GM18505 (cell line): Measurements from ENCODE around the gene LRRC1.
A peak's percentile ranks its signal among the peaks of the same experiment; 100 is the strongest.

Experiments
- ATAC-seq: cut with Tn5 transposase; IDR thresholded peaks from one replicate; pipeline ENCODE4 v1.9.1; 2021; ENCODE audit not compliant: unreplicated experiment
- POLR2A ChIP-seq: IDR thresholded peaks from 4 replicates; pipeline ENCODE4 v1.6.1; 2011; ENCODE audit warnings: borderline replicate concordance; ENCODE audit not compliant: insufficient read depth, insufficient read length; ENCODE audit errors: extremely low read depth

The LRRC1 gene

DNA sequence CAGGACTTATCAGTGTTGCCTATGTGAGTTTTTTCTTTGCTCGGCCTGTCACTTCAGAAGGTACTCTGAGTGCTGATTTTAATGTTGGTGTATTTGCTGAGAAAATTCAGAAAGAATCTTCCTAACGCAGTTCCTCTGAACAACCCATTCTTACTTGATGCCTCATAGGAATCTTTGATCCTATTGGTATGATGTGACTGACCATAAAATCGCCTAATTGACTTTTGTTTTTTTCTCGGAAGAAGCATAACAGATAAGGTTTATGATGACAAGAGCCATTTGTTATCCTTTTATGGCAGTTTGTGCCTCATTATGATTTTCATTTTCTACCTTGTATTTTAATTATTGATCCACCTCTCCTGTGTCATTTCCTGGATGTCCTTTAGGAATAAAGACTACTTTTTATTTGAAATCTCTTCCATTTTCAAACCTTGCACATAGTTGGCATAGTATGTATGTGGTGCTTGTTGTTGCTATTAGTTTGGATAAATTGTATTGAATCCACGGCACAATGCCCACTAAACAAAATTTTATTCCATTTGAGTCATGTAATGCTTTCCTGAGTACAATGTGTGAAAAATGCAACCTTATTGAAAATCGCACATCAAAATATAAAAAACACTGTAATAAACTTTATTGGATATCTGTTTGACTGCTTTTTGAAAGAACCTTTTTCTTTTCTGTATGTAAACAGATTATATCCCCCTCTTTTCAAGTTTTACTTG, 37.3 kb downstream of the LRRC1 start:
- no peak for ATAC-seq
- TF ChIP-seq POLR2A: no peak

DNA sequence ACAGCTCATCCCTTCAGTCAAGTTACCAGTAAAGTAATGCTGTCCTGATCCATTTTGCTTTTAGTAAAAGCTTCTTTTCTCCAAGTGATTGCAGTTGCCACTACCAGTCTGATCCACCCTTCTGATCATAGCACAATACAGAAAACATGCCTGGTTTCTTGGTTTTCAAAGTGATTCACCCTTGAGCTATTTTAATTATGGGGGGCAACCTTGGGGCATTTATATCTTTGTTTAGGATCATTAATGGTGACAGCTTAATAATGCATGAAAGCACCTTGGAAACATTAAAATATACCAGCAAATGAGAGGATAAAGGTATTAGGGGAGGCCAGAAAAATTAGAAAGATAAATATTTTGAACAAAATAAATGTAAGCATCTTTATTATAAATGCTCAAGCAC, 38.4 kb downstream of the LRRC1 start:
- ATAC-seq: no peak
- no peak for TF ChIP-seq POLR2A

GRCh38 chr6:53834132-53834531, 39.3 kb downstream of the LRRC1 start:
- ATAC-seq: no peak
- no peak for TF ChIP-seq POLR2A

GRCh38 chr6:53837865-53838769, 43.3 kb downstream of the LRRC1 start:
- no peak for ATAC-seq
- TF ChIP-seq POLR2A: no peak

GRCh38 chr6:53840027-53840426, 45.2 kb downstream of the LRRC1 start:
- ATAC-seq: no peak
- no peak for TF ChIP-seq POLR2A

DNA sequence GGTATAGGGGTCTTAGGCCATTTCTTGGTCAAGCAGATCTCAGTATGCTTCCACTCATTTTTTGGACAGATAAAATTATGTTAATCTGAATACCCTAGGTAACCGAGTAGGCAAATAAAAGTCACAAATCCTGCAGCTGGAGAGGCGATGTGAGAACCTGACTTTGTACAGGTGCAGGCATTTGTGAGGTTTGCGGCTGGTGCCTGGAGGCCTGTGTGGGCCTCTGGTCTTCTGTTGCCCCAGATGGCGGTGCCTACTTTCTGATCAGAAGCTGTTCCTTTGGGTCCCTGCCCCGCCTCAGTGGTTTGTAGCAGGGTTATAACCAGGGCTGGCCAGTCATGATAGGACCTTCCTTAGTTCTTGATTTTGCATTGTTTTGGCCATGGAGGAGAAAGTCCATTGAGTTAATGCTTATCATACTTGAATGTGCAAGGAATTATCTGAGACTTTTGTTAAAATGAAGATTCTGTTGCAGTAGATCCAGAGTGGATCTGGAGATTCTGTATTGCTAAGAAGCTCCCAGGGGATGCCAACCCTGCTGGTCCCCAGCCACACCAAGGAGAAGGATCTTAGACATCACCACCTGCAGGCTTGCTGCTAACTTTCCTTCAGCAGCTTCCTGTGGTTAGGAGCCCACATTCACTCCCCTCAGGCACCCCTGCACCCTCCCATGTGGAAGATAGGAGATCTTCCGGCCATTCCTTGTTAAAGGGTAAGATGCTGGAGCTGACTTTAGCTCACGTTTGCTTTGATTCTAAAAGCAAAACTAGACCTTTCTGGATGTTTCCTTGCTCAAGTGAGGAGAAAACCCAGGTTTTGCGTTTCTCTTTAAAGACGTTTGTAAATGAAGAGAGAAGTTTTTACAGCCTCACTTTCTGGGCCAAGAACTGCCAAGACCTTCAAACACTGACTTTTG, 50.7 kb downstream of the LRRC1 start:
- no peak for ATAC-seq
- no peak for TF ChIP-seq POLR2A

GRCh38 chr6:53846250-53846649, 51.4 kb downstream of the LRRC1 start:
- no peak for ATAC-seq
- no peak for TF ChIP-seq POLR2A

DNA sequence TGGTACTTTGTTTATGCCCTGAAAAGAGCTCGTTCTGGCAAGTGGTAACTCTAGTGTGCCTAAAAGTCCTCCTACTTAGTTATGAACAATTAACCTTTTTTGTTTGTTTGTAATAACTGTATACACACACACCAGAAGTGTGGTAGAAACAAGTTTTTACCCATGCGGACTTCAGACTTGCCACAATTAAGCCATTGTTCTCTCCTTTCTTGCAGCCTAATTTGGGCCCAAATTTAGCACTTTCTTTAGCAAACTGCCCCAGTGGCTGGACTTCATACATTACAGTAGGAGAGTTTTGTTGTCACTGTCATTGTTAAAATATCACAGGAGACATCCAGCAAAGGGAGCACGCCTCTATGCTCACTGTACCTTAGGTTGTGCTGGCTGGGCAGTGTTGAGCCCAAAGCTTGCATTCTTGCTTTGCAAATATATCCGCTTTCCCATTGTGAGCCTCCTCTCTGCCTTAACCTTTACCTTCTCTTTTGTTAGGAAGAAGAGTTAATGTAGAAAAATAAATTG, 53.0 kb downstream of the LRRC1 start:
- ATAC-seq: no peak
- no peak for TF ChIP-seq POLR2A

- ATAC-seq: no peak
- TF ChIP-seq POLR2A: no peak
Measured at GRCh38 chr6:53850527-53850926, 55.7 kb downstream of the LRRC1 start.

DNA sequence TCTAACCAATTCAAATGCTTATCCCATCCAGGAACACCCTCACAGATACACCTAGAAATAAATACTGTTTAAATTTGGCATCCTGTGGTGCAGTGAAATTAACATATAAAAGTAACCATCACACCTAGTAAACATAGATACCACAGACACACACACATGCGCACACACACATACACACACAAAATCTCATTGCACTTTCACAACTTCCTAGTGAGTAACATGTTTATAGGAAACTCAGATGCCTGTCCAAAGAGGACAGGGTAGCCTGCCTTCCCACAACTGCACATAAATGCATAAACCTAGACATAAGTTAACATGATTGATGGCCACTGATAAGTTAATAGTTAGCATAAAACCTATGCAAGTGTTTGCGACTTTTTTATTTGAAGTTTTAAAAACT, 56.8 kb downstream of the LRRC1 start:
- TF ChIP-seq POLR2A: no peak
- ATAC-seq: no peak

- no peak for TF ChIP-seq POLR2A
- ATAC-seq: no peak
Measured at GRCh38 chr6:53852805-53853204, 58.0 kb downstream of the LRRC1 start.

- ATAC-seq: peak; percentile 86
- no peak for TF ChIP-seq POLR2A
Measured at GRCh38 chr6:53854843-53855567, 60.2 kb downstream of the LRRC1 start.
